Adrenal gland (tissue), 5 donors: Measurements from ENCODE around the gene HERC6.

Experiments used
- POLR2A ChIP-seq, 2 donors: fragments of 450-650 bp; IDR thresholded peaks; one replicate each; pipeline ENCODE4 v1.6.1; 2017; ENCODE audit warnings: antibody characterized with exemption in 2 of 2, mild to moderate bottlenecking in 2 of 2, moderate library complexity in 1 of 2
- TF ChIP-seq, protein P1 (sequence below), 6 experiments: fragments of 450-650 bp in 4 of 6; fragments of 200-600 bp in 2 of 6; sonication (generic) in 1 of 6; IDR thresholded peaks; 1 replicate in 5 of 6; 2 replicates in 1 of 6; pipeline versions ENCODE4 v1.5.1 to v1.8.0; 2016 to 2021; ENCODE audit warnings: antibody characterized with exemption in 6 of 6, mild to moderate bottlenecking in 2 of 6, moderate library complexity in 1 of 6
- donor health status: DM: no; HTN: no; CAD: no.

DNA sequence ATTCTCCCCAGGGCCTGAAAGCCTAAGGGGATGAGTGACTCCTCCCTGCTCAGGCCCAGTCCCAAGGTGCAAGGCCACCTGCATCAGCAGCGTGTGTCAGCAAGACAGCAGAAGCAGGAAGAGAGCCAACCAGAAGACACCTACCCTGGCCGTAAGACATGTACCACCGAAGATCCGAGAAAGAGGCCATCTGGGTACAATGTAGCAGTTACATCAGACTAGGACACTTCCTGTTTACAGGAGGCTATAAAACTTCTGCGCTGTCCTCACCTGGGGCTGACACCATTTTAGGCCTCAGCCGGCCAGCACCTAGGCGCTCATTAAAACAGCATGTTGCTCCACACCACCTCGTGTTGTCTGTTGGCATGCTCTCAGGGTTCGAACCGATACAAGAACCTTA lies 19.1 kb upstream of the HERC6 start:
- TF ChIP-seq, protein P1, sequence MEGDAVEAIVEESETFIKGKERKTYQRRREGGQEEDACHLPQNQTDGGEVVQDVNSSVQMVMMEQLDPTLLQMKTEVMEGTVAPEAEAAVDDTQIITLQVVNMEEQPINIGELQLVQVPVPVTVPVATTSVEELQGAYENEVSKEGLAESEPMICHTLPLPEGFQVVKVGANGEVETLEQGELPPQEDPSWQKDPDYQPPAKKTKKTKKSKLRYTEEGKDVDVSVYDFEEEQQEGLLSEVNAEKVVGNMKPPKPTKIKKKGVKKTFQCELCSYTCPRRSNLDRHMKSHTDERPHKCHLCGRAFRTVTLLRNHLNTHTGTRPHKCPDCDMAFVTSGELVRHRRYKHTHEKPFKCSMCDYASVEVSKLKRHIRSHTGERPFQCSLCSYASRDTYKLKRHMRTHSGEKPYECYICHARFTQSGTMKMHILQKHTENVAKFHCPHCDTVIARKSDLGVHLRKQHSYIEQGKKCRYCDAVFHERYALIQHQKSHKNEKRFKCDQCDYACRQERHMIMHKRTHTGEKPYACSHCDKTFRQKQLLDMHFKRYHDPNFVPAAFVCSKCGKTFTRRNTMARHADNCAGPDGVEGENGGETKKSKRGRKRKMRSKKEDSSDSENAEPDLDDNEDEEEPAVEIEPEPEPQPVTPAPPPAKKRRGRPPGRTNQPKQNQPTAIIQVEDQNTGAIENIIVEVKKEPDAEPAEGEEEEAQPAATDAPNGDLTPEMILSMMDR (IDR thresholded peaks at IDR 0.05): no peak
- TF ChIP-seq POLR2A (IDR thresholded peaks at IDR 0.05): no peak
